AG09309 (cell line): ENCODE data around the gene MN1.

Experiments used
- DNase-seq: peaks from one replicate; pipeline ENCODE4 v3.0.0-alpha.2; 2010; ENCODE audit warnings: low read depth
- H3K4me3 ChIP-seq: 2 replicates; pipeline ENCODE4 v1.5.1; 2011; ENCODE audit warnings: mild to moderate bottlenecking, low read depth, low read length, moderate library complexity; ENCODE audit not compliant: control insufficient read depth
- TF ChIP-seq, protein P1 (sequence below): IDR thresholded peaks from 2 replicates; pipeline ENCODE4 v1.5.1; 2011; ENCODE audit warnings: mild to moderate bottlenecking, low read depth, low read length, inconsistent platforms; ENCODE audit not compliant: insufficient read depth, control insufficient read depth; ENCODE audit errors: missing control alignments

MN1 gene

DNA sequence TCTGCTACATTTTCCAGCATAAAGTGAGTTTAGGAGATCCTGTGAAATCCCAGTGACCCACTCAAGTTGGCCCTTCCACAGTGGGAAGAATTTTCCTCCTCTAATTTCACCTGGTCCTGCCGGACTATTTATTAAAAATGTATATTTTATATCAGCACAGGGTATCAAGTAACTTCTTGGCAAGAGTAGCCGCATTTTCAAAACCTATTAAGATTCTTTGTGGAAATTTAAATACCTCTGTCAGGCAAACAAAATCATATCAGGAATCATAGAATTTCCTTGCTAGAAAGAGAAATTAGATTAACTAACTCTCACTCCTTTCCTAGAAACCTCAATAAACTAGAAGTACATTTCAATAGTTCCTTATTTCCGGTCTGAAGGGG lies 9.7 kb downstream of the MN1 start:
- H3K4me3 ChIP-seq, result no peak overlapping the region
- no peak for DNase-seq
- TF ChIP-seq, protein P1, sequence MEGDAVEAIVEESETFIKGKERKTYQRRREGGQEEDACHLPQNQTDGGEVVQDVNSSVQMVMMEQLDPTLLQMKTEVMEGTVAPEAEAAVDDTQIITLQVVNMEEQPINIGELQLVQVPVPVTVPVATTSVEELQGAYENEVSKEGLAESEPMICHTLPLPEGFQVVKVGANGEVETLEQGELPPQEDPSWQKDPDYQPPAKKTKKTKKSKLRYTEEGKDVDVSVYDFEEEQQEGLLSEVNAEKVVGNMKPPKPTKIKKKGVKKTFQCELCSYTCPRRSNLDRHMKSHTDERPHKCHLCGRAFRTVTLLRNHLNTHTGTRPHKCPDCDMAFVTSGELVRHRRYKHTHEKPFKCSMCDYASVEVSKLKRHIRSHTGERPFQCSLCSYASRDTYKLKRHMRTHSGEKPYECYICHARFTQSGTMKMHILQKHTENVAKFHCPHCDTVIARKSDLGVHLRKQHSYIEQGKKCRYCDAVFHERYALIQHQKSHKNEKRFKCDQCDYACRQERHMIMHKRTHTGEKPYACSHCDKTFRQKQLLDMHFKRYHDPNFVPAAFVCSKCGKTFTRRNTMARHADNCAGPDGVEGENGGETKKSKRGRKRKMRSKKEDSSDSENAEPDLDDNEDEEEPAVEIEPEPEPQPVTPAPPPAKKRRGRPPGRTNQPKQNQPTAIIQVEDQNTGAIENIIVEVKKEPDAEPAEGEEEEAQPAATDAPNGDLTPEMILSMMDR, result no peak

DNA sequence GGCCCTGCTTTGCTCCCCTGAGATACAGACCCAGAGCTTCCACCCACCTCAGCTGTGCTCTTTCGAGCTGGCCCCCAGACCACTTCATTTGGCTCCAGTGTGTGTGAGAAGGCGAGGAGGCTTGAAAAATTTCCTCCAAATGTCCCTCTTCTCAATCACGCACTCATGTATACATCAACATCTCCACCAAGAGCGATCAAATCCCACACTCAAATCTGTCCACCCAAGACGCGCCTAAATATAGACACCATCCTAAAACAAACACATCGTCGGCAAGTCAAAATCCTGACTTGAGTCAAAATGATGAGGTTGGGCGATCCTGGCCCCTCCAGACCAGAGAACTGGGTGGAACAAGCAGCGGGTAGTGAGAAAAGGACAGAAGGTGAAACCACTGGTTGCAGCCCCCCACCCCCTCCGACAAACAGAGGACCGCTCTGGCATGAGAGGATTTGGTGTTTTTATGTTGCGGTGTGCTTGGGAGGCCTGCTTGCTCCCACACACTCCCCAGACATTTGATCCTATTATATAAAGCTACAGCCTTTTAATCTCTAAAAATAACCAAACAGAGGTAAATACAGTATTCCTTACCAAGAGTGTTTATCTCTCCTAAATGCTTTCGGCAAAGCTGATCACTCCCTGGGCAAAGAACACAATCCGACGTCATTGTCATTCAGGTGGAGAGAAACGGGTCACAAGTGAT lies 10.2 kb downstream of the MN1 start:
- H3K4me3 ChIP-seq, result no peak overlapping the region
- TF ChIP-seq, protein P1, result no peak
- DNase-seq, result no peak

DNA sequence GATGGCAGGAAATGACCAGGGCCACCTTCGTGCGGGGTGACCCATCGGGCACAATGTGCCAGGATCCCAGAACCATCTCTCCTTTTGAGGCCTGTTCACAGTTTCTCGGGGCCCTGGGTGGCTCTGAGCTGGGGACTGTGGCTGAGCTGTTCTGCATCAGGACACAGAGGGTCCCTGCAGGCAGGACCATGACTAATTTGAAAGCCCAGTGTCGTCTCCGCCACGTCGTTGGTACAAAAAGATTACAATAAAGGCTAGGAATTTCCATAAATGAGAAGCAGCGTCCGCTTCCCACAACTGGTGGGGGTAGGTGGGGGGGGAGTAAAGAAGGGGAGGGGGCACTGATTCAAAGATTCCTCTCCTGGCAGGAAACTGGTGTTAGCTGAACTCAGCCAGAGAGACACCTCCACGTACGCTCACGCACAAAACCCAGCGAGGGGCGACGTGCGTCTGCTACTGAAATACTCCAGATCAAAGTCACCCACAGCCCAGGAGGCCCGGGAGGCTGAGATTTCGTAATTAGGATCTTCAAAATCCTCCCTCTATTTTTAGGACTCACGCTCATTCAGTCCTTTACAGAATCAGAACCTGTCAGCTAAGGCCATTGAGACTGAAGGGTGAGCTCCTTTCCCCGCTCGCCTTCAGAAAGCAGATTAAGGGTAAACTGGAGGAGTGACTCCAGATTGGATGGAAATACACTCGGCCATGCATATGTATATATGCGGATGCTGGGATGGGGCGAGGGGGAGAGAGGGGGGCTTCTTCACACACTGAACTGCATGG lies 11.0 kb downstream of the MN1 start:
- no peak for DNase-seq
- TF ChIP-seq, protein P1, result no peak
- H3K4me3 ChIP-seq, result no peak overlapping the region

DNA sequence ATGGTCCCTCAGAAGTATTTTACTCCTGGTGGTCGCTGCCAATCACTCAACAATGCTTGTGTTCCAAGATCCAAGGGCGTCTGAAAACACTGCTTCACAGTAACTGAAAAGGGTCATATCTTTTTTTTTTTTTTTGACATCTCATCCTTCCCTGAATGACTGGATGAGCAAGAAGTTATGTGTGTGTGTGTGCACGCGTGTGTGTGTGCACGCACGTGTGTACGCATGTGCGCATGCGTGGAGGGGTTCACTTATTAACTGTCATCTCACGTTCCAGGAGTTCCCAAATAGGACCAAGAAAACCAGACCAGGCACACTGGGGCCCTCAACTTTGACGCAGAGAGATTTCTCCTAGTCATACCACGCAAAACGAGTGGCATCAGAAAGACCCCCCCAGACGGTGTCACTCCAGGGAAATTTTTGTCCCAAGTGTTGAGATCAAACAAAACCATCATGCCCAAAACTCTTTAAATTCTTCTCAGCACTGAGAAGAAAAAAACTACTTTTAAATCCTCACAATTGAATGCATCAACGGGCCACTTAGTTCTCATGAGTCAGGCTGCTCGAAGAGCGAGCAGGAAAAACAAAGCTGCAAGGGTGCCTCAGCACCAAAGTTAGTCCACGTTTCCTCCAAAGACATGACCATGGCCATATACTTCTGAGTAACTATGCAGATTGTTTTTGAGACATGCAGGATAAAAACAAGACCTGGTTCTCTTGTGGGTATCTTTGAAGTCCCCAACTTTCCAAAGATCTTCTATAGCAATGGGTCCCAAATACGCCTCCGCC lies 12.9 kb downstream of the MN1 start:
- TF ChIP-seq, protein P1, result no peak
- no peak for DNase-seq
- no peak overlapping the region for H3K4me3 ChIP-seq

DNA sequence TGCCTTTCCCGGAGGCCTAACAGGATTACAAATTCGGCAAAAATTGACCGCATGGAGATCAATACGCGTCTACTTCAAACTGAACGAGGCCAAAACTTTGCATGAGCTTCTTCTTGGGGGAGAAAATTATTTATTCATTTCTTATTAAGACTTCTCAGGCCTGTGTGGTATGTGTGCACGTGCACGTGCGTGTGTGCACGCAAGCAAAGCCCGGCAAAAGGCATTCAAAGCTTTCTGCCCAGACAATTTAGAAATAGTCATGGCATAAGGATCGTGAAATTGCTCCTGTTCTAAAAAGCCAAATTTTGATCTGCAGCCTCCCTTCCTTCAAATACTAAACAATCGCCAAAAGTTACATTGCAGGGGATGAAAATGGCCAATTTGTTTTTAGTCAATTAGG lies 14.6 kb downstream of the MN1 start:
- TF ChIP-seq, protein P1, result no peak
- H3K4me3 ChIP-seq, result no peak overlapping the region
- DNase-seq, result no peak

DNA sequence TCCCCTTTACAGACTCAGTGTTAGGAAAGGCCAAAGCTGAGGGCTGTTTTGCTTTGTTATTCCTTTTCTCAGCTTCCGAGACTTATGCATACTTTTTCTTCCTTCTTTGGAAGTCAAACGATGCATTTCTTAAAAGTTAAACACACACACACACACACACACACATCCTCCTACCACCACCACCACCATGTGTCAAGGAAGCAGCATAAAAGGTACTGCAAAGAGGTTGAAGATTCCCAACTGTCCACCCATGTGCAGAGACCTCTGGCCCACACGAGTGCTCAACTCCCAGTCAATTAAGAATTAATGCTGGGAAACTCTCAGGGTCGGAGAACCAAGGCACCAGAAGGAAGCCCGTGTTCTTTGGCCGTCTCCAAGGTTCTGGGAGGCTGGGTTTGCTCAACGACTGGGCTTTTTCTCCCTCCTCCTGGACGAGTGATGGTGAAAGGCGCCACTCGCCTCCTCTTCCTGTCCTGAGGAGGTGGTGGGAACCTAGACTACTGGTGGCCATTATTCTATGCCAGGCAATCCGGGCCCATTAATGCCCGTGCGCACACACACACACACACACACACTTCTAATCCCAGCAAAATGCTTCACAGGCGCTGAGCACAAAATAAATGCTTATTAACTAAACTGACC lies 15.1 kb downstream of the MN1 start:
- H3K4me3 ChIP-seq, result no peak overlapping the region
- TF ChIP-seq, protein P1, result no peak
- DNase-seq, result no peak
